GM18951 (cell line): ENCODE measurements around the gene STARD3.

Experiments used
- POLR2A ChIP-seq: IDR thresholded peaks from 4 replicates; pipeline ENCODE4 v1.6.1; 2011; ENCODE audit warnings: mild to moderate bottlenecking; ENCODE audit not compliant: insufficient read length, insufficient read depth; ENCODE audit errors: extremely low read depth
- in situ Hi-C: fragments of 300-500 bp; cut with MboI; formaldehyde crosslinking; loops from one replicate; pipeline ENCODE4 v1.12.0; 2022; ENCODE audit warnings: low sequenced_read_pairs, mixed read lengths, inconsistent platforms; ENCODE audit not compliant: unreplicated experiment

Gene STARD3

GRCh38 chr17:39659279-39660010, 22.5 kb downstream of the STARD3 start:
- in situ Hi-C loops = no loop called here
- no peak for TF ChIP-seq POLR2A

- in situ Hi-C loops = no loop called here
These were observed 23.0 kb downstream of the STARD3 start for GRCh38 chr17:39660011-39660360.

DNA sequence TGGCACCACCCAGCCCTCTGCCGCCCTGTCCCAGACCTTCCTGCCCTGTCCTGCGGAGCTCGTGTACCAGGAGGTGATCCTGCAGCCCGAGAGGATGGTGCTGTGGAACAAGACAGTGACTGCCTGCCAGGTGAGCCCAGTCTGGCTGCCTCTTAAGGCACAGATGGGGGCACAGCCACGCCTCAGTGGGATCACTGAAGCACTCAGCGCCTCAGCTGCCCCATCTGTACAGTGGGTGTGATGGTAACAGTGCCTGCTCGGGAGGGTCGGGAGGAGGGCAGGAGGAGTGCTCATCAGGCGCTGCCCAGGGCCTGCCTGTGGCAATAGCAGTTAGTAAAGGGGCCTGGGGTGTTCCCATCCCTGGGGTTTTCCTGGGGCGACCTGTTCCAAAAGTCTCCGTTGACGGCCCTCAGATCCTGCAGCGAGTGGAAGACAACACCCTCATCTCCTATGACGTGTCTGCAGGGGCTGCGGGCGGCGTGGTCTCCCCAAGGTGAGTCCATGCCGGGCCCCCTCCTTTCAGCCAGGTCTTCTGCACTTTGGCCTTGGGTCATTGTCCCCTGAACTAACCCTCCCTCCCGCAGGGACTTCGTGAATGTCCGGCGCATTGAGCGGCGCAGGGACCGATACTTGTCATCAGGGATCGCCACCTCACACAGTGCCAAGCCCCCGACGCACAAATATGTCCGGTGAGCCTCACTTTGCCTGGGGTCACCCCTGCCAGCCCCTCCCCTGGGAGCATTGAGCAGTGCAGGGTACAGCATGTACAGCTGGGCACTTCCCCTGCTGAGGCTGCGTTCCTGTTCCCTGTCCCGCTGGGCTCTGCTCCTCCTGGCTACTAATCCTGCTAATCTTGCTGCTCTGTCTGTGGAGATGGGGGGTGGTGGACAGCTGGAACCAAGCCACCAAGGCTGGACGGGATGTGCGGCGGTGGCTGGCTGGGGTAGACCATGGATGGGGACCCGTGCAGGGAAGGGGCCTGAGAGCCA, 23.7 kb downstream of the STARD3 start:
- in situ Hi-C loops = no loop called here
- TF ChIP-seq POLR2A = no peak

More at GRCh38 chr17:39660011-39660360, 23.0 kb downstream of the STARD3 start:
- no peak for TF ChIP-seq POLR2A

DNA sequence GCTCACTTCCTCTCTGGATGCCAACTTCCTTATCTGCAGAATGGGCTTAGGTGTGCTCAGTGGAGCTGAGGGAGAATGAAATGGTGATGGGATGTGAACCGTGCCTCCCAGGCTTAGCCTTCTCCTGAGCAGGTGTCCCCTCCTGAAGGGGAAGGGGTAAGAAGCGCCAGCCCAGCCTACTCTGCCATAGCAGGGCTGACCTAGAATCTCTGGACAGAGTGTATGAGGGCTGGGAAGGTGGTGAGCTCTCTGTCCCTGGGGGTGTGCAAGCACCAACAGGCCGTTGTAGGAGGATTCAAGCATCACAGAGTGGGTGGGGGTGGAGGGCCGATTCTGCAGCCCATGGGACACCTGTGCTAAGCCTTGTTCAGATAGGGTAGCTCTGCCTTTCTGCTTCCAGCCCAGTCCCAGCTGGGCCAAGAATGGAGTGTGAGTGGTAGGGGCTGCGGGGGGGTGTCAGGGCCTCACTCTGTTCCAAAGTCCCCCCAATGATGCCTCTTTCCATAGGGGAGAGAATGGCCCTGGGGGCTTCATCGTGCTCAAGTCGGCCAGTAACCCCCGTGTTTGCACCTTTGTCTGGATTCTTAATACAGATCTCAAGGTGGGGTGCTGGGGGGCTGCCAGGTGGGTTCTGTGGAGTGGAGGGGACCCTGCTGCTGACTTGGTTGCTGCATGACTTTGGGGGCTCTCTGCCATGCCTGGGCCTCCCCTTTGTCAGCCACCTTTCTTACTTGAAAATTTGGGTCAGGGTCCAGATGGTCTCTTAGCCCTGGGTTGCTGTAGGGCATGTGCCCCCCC, 25.0 kb downstream of the STARD3 start:
- TF ChIP-seq POLR2A = no peak
- in situ Hi-C loops = no loop called here

GRCh38 chr17:39662551-39663339, 25.8 kb downstream of the STARD3 start:
- no peak for TF ChIP-seq POLR2A
- in situ Hi-C loops = no loop called here

DNA sequence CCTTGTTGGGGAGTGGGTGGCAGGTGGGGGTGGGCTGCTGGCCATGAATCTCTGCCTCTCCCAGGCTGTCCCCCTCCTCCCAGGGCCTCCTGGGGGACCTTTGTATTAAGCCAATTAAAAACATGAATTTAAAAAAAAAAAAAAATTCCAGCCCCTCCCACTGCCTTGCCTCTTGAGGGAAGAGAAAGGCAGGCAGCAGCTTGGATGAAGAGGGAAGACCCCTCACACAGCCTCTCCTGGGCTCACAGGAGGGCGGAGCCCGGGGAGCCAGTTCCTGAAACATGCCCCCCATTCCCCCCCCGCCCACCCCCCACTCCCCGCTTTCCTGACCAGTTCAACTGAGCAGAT, 26.4 kb downstream of the STARD3 start:
- no peak for TF ChIP-seq POLR2A
- in situ Hi-C loops = no loop called here

GRCh38 chr17:39663688-39664580, 27.0 kb downstream of the STARD3 start:
- no peak for TF ChIP-seq POLR2A
- in situ Hi-C loops = no loop called here

DNA sequence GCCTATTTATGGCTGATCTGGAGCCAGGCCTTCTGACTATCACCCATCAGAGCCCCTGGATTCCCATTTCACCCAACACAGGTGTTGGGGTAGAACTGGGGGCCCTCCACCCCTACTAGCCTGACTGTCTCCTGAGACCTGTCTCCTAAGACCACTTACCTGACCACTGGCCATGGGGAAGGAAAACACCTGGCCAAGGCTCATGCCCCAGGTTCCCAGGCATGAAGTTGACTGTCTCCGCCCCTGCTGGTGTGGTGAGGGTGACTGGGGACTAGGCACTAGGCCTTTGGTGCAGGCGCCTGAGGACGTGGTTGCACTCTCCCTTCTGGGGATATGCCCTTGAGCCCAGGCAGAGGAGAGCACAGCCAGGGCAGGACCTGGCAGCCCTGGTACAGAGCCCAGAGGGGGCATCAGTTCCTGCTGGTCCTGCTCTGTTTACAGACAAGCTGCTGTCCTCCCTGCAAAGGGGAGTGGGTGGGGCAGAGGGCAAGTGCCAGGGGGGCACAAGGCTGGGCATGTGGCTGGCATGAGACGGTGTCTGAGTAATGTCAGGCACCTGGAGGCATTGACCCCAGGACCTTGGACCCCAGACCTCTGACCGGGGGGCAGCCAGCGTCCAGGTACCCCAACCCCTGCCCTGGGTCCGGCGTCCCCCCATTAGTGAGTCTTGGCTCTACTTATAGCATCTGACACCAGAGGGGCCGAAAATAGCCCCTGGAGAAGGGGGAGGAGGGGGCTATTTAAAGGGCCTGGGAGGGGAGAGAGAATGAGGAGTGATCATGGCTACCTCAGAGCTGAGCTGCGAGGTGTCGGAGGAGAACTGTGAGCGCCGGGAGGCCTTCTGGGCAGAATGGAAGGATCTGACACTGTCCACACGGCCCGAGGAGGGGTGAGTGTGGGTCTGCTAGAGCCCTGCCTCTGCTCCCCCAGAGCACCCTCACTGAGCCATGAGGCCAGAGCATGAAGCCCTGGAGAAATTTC, 27.9 kb downstream of the STARD3 start, which contains the start of gene TCAP:
Gene TCAP (plus strand): TSS at position 769 of the 981 bp plus-strand sequence. CDS start 11 bp downstream, at position 780.
- no peak for TF ChIP-seq POLR2A
- in situ Hi-C loops = no loop called here

DNA sequence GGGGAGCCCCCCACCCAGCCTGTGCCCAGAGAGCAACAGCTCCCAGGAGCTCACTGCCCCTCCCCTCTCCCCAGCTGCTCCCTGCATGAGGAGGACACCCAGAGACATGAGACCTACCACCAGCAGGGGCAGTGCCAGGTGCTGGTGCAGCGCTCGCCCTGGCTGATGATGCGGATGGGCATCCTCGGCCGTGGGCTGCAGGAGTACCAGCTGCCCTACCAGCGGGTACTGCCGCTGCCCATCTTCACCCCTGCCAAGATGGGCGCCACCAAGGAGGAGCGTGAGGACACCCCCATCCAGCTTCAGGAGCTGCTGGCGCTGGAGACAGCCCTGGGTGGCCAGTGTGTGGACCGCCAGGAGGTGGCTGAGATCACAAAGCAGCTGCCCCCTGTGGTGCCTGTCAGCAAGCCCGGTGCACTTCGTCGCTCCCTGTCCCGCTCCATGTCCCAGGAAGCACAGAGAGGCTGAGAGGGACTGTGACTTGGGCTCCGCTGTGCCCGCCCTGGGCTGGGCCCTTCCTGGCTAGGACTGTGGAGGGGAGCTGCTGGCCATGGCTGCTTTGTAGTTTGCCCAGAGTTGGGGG, 28.8 kb downstream of the STARD3 start:
- TF ChIP-seq POLR2A = no peak
- in situ Hi-C loops = no loop called here

DNA sequence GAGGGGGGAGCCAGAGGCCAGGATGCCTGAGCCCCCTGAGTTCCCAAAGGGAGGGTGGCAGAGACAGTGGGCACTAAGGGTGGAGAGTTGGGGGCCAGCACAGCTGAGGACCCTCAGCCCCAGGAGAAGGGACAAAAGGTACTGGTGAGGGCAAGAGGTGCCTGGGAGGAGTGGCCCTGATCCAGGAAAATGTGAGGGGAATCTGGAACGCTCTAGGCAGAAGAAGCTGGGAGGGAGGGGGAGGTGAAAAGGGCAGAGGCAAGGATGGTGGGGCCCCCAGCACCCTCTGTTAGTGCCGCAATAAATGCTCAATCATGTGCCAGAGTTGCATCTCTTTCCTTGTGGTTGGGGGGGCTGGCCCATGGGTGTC, 29.3 kb downstream of the STARD3 start:
- no peak for TF ChIP-seq POLR2A
- in situ Hi-C loops = no loop called here
